HepG2 (cell line): Measurements from ENCODE around the gene PUS1. TPM values are rescaled to one million over a fixed set of nuclear protein-coding genes. Genes with fewer than 3 reads are reported as not detected.

Experiments
- ATAC-seq: fragments of 200-7000 bp; cut with Tn5 transposase; 3 replicates; pipeline ENCODE4 v1.9.1; 2020; ENCODE audit warnings: mild to moderate bottlenecking, moderate library complexity
- BruUV-seq: library from RNA; stranded (reverse); fragments of 400-500 nt; replicated peaks from 2 replicates; lab custom pipeline; 2021; lab: Mats Ljungman, UMichigan
- CTCF ChIA-PET: fragments of 300-600 bp; formaldehyde crosslinking; extraction: SDS; loops from one replicate; lab custom pipeline; 2021; ENCODE audit warnings: low total read pairs, inconsistent platforms, low intra/inter-chr PET ratio; lab: Yijun Ruan, JAX
- POLR2A ChIA-PET: fragments of 350-600 bp; sonication (Branson Sonifier 250); formaldehyde crosslinking; loops from one replicate; lab custom pipeline; 2020; ENCODE audit warnings: antibody characterized with exemption, inconsistent platforms; lab: Yijun Ruan, JAX
- DNase-seq: peaks from one replicate; pipeline ENCODE4 v3.0.0-alpha.2; 2015; ENCODE audit warnings: low spot score
- FAIRE-seq: peaks from 3 replicates; lab custom pipeline; 2011; peaks lifted over from hg19 to GRCh38; lab: Jason Lieb, UNC
- H2AFZ ChIP-seq: one replicate; pipeline ENCODE4 v1.6.1; 2011; ENCODE audit warnings: low read length, inconsistent platforms
- H3K27ac ChIP-seq: fragments of 300-600 bp; 3 replicates; pipeline ENCODE4 v1.8.0; 2011; ENCODE audit warnings: mixed run types, mild to moderate bottlenecking, mixed read lengths, low read length, inconsistent platforms; ENCODE audit not compliant: insufficient read depth; ENCODE audit errors: extremely low read length
- H3K27me3 ChIP-seq, 2 experiments: fragments of 200-600 bp in 1 of 2; 2 replicates in 1 of 2; 3 replicates in 1 of 2; pipeline versions ENCODE4 v1.6.0 to v1.8.0; 2011; ENCODE audit warnings: low read length in 2 of 2, mild to moderate bottlenecking in 2 of 2, moderate library complexity in 2 of 2, inconsistent platforms in 1 of 2; ENCODE audit not compliant: insufficient read depth in 2 of 2, control insufficient read depth in 1 of 2
- H3K36me3 ChIP-seq, 2 experiments: fragments of 200-600 bp in 1 of 2; replicated peaks in 1 of 2; 2 replicates in 1 of 2; 3 replicates in 1 of 2; pipeline versions ENCODE4 v1.5.1 to v1.8.0; 2011; ENCODE audit warnings: low read length in 2 of 2, inconsistent platforms in 1 of 2; ENCODE audit not compliant: insufficient read depth in 2 of 2, control insufficient read depth in 1 of 2
- H3K4me1 ChIP-seq: 2 replicates; pipeline ENCODE4 v1.5.1; 2012; ENCODE audit warnings: low read length, inconsistent platforms; ENCODE audit not compliant: insufficient read depth
- H3K4me2 ChIP-seq: 2 replicates; pipeline ENCODE4 v1.6.0; 2011; ENCODE audit warnings: low read depth, low read length, inconsistent platforms
- H3K4me3 ChIP-seq, 3 experiments: fragments of 200-600 bp in 1 of 3; sonication (generic), shearing (Covaris generic) in 1 of 3; replicated peaks in 1 of 3; 2 replicates each; pipeline ENCODE4 v1.5.1; 2011 to 2016; ENCODE audit warnings: low read length in 3 of 3, inconsistent platforms in 2 of 3, low read depth in 2 of 3, mild to moderate bottlenecking in 2 of 3, control low read depth in 1 of 3, mixed read lengths in 1 of 3; ENCODE audit not compliant: insufficient read depth in 1 of 3
- H3K79me2 ChIP-seq: one replicate; pipeline ENCODE4 v1.6.1; 2011; ENCODE audit warnings: low read length, inconsistent platforms; ENCODE audit not compliant: insufficient read depth
- H3K9ac ChIP-seq: 2 replicates; pipeline ENCODE4 v1.6.0; 2011; ENCODE audit warnings: mild to moderate bottlenecking, low read depth, low read length, inconsistent platforms; ENCODE audit not compliant: insufficient read depth
- H3K9me3 ChIP-seq: 2 replicates; pipeline ENCODE4 v1.5.1; 2012; ENCODE audit warnings: mild to moderate bottlenecking, low read length
- H4K20me1 ChIP-seq: 2 replicates; pipeline ENCODE4 v1.6.0; 2011; ENCODE audit warnings: inconsistent platforms, mild to moderate bottlenecking, low read length, moderate library complexity; ENCODE audit not compliant: insufficient read depth
- AGO2 ChIP-seq: fragments of 200-400 bp; formaldehyde crosslinking; optimal IDR thresholded peaks from 2 replicates; pipeline ENCODE3; 2017; ENCODE audit warnings: mild to moderate bottlenecking, low read depth, low read length, moderate library complexity
- DDIT3 ChIP-seq: sonication (generic); formaldehyde crosslinking; IDR thresholded peaks from 2 replicates; pipeline ENCODE4 v1.4.0; 2020; ENCODE audit warnings: mild to moderate bottlenecking, missing genetic modification reagents
- FOXM1 ChIP-seq: sonication (generic); formaldehyde crosslinking; IDR thresholded peaks from 2 replicates; pipeline ENCODE4 v1.5.0; 2020; ENCODE audit warnings: missing genetic modification reagents
- PBX3 ChIP-seq: sonication (generic); formaldehyde crosslinking; IDR thresholded peaks from 2 replicates; pipeline ENCODE4 v1.8.1; 2023; ENCODE audit warnings: missing genetic modification reagents, inconsistent platforms, borderline replicate concordance
- PRDM15 ChIP-seq: sonication (generic); formaldehyde crosslinking; IDR thresholded peaks from 2 replicates; pipeline ENCODE4 v1.4.0; 2020; ENCODE audit warnings: missing genetic modification reagents
- REXO4 ChIP-seq: sonication (generic); formaldehyde crosslinking; IDR thresholded peaks from 2 replicates; pipeline ENCODE4 v1.8.0; 2022; ENCODE audit warnings: missing genetic modification reagents, mild to moderate bottlenecking, borderline replicate concordance
- SALL1 ChIP-seq: sonication (generic); formaldehyde crosslinking; IDR thresholded peaks from 2 replicates; pipeline ENCODE4 v1.8.0; 2022; ENCODE audit warnings: mild to moderate bottlenecking, missing genetic modification reagents
- ZFY ChIP-seq: sonication (generic); formaldehyde crosslinking; IDR thresholded peaks from 2 replicates; pipeline ENCODE4 v1.4.0; 2020; ENCODE audit warnings: missing genetic modification reagents
- ZNF124 ChIP-seq: sonication (generic); formaldehyde crosslinking; IDR thresholded peaks from 2 replicates; pipeline ENCODE4 v1.4.0; 2020; ENCODE audit warnings: missing genetic modification reagents
- ZNF704 ChIP-seq: sonication (generic); formaldehyde crosslinking; IDR thresholded peaks from 2 replicates; pipeline ENCODE4 v1.8.1; 2023; ENCODE audit warnings: mild to moderate bottlenecking, inconsistent platforms, moderate library complexity, missing genetic modification reagents, borderline replicate concordance
- ZNF749 ChIP-seq: sonication (generic); formaldehyde crosslinking; IDR thresholded peaks from 2 replicates; pipeline ENCODE4 v1.8.0; 2022; ENCODE audit warnings: mild to moderate bottlenecking, missing genetic modification reagents, moderate library complexity, borderline replicate concordance
- ZNF75D ChIP-seq: sonication (generic); formaldehyde crosslinking; IDR thresholded peaks from 2 replicates; pipeline ENCODE4 v1.8.1; 2023; ENCODE audit warnings: missing genetic modification reagents, mild to moderate bottlenecking, borderline replicate concordance
- WGBS: methylation state at CpG from one replicate; pipeline ENCODE4 v1.1.6; 2017; ENCODE audit warnings: low lambda C conversion rate; 5-methylcytosine and 5-hydroxymethylcytosine counted together
- in situ Hi-C: cut with HindIII; loops from 2 replicates; pipeline ENCODE4 v1.10.0; 2017; ENCODE audit warnings: low pct_unique_long_range_greater_than_20kb; ENCODE audit not compliant: extremely low pct_ligation_motif_present
- intact Hi-C: fragments of 100-400 bp; cut with micrococcal nuclease; formaldehyde crosslinking; loops from one replicate; pipeline ENCODE4 v1.10.0; 2022; ENCODE audit not compliant: unreplicated experiment
- polyA plus RNA-seq, 8 experiments: library from polyadenylated mRNA; depleted of rRNA in 3 of 8; stranded (reverse) in 7 of 8; unstranded in 1 of 8; fragments of >200 nt; fragmentation: Illumina TruSeq in 4 of 8; extraction: Trizol in 4 of 8; gene quantifications; 2 replicates each; pipeline versions ENCODE4 v1.2.1 to v1.2.3, GENCODE V29; 2011 to 2016; ENCODE audit warnings: low read depth in 4 of 8, missing spikeins in 1 of 8, mixed read lengths in 1 of 8; ENCODE audit not compliant: insufficient read depth in 1 of 8
- total RNA-seq, 5 experiments: library from RNA; depleted of rRNA; stranded (reverse); fragments of >200 nt; fragmentation: Illumina TruSeq; extraction: Trizol; gene quantifications; 2 replicates each; pipeline ENCODE4 v1.2.3, GENCODE V29; 2016; ENCODE audit warnings: low read depth in 1 of 5

PUS1 gene
- total and polyA plus RNA-seq, 2 of the 13 experiments (the other 11 are each of a cell fraction or from before 2014, with no cell fraction given) = 19.2 to 24.7 TPM

- DNase-seq (no peak), ATAC-seq (peak; percentile 17), FAIRE-seq (no peak)
- Histone ChIP-seq H3K4me1 (peaks cover 30% of the 10 kb centered on the region), H3K79me2 (peaks cover 40% of the 10 kb centered on the region), H3K27ac (peak overlapping the region; percentile 81), H3K27me3 (no peaks in the 10 kb centered on the region; a peak in 1 of 5 replicates), H3K36me3 (no peaks in the 10 kb centered on the region), H3K4me2 (peak overlapping the region; percentile 76), H2AFZ (no peak overlapping the region), H4K20me1 (no peaks in the 10 kb centered on the region), H3K9ac (peak overlapping the region; percentile 93), H3K4me3 (peak overlapping the region; percentile 75 to 98 (median 94)), H3K9me3 (no peaks in the 10 kb centered on the region)
- intact Hi-C loops (no loop called here), in situ Hi-C loops (no loop called here)
- TSS peak; percentile 60 for BruUV-seq
- POLR2A ChIA-PET = interaction anchor here (1.0 to 1.4 kb wide), 3 partner anchors 10 to 99 kb away, joined by 3 to 6 read pairs (median 4); no protein-coding TSS in a partner anchor
- WGBS = 3% methylated on average over 8 of the region's 79 CpGs
- CTCF ChIA-PET = interaction anchor here (1.1 kb wide), 1 partner anchor 99 kb away, joined by 5 read pairs; no protein-coding TSS in a partner anchor
- TF ChIP-seq DDIT3 (CRISPR knock-in tag) = no peak
- no peak for TF ChIP-seq REXO4
- peak; percentile 53; the same call in 1 of the 2 replicates for TF ChIP-seq PRDM15 (CRISPR knock-in tag)
- no peak for TF ChIP-seq ZNF124
- TF ChIP-seq ZNF75D (CRISPR knock-in tag) = no peak
- TF ChIP-seq PBX3 (CRISPR knock-in tag) = 0 out of 2 replicates have a peak, but pooled peaks have one; percentile 1
- TF ChIP-seq AGO2 = peak; percentile 35
- peak; percentile 80 for TF ChIP-seq ZFY (CRISPR knock-in tag)
- TF ChIP-seq ZNF749 (CRISPR knock-in tag) = no peak
- TF ChIP-seq SALL1 (CRISPR knock-in tag) = 0 out of 2 replicates have a peak, but pooled peaks have one; percentile 3
- TF ChIP-seq FOXM1 (CRISPR knock-in tag) = no peak
- no peak for TF ChIP-seq ZNF704 (CRISPR knock-in tag)
Measured at GRCh38 chr12:131950182-131950913, 21.3 kb downstream of the PUS1 start.
